Hepatocyte (in vitro differentiated cells): ENCODE data around the gene C14orf93.

Experiments used
- CTCF ChIP-seq: fragments of 200-600 bp; sonication (generic); IDR thresholded peaks from 2 replicates; pipeline ENCODE4 v1.5.1; 2016; ENCODE audit warnings: antibody characterized with exemption, mild to moderate bottlenecking; ENCODE audit not compliant: poor library complexity
- EZH2 ChIP-seq: fragments of 200-600 bp; sonication (generic); IDR thresholded peaks from 2 replicates; pipeline ENCODE4 v1.6.1; 2016; ENCODE audit warnings: antibody characterized with exemption, mild to moderate bottlenecking, borderline replicate concordance
- EZH2phosphoT487 ChIP-seq: fragments of 200-600 bp; sonication (generic); IDR thresholded peaks from one replicate; pipeline ENCODE4 v1.6.1; 2018; ENCODE audit warnings: antibody characterized with exemption, mild to moderate bottlenecking, low read depth, moderate library complexity; ENCODE audit not compliant: unreplicated experiment, severe bottlenecking

GRCh38 chr14:22982477-22983245 lies 27.3 kb downstream of the C14orf93 start, which contains the start of gene AJUBA:
- TF ChIP-seq CTCF (no peak), EZH2 (no peak), EZH2phosphoT487 (no peak)
